HepG2 (cell line): ENCODE measurements around the gene ACAP3. TPM values are rescaled to one million over a fixed set of nuclear protein-coding genes. Genes with fewer than 3 reads are reported as not detected.

ENCODE experiments used
- BHLHE40 ChIP-seq: IDR thresholded peaks from 2 replicates; pipeline ENCODE4 v1.6.1; 2011; ENCODE audit warnings: low read length, improper control_type of control experiment
- CENPT ChIP-seq: sonication (generic); formaldehyde crosslinking; IDR thresholded peaks from 2 replicates; pipeline ENCODE4 v1.8.0; 2022; ENCODE audit warnings: low read depth, mild to moderate bottlenecking, moderate library complexity, missing genetic modification reagents
- CSRNP1 ChIP-seq: sonication (generic); formaldehyde crosslinking; IDR thresholded peaks from 2 replicates; pipeline ENCODE4 v1.8.1; 2023; ENCODE audit warnings: mild to moderate bottlenecking, missing genetic modification reagents
- ELF1 ChIP-seq: sonication (generic); formaldehyde crosslinking; IDR thresholded peaks from 2 replicates; pipeline ENCODE4 v1.4.0; 2020; ENCODE audit warnings: missing genetic modification reagents
- GABPA ChIP-seq, 2 experiments: IDR thresholded peaks; 2 replicates each; pipeline ENCODE4 v1.6.1; 2011 to 2016; ENCODE audit warnings: low read depth in 2 of 2, low read length in 1 of 2, missing biosample characterization in 1 of 2, missing genetic modification characterization in 1 of 2
- HNF1A ChIP-seq, 2 experiments: sonication (generic) in 1 of 2; formaldehyde crosslinking in 1 of 2; IDR thresholded peaks; 2 replicates each; pipeline versions ENCODE4 v1.4.0 to v1.6.1; 2016 to 2020; ENCODE audit warnings: borderline replicate concordance in 1 of 2, low read depth in 1 of 2, mild to moderate bottlenecking in 1 of 2, missing genetic modification reagents in 1 of 2
- HNF1B ChIP-seq: sonication (generic); formaldehyde crosslinking; IDR thresholded peaks from 2 replicates; pipeline ENCODE4 v1.5.1; 2020; ENCODE audit warnings: mild to moderate bottlenecking, moderate library complexity, missing genetic modification reagents
- NCOA2 ChIP-seq: sonication (generic); formaldehyde crosslinking; IDR thresholded peaks from 2 replicates; pipeline ENCODE4 v1.8.0; 2022; ENCODE audit warnings: inconsistent platforms
- RBM39 ChIP-seq: fragments of 200-400 bp; formaldehyde crosslinking; IDR thresholded peaks from one replicate; pipeline ENCODE4 v1.6.1; 2018; ENCODE audit warnings: antibody characterized with exemption, mild to moderate bottlenecking, low read depth, low read length; ENCODE audit not compliant: poor library complexity, severe bottlenecking
- YEATS2 ChIP-seq: sonication (generic); formaldehyde crosslinking; IDR thresholded peaks from 2 replicates; pipeline ENCODE4 v1.4.0; 2020; ENCODE audit warnings: missing genetic modification reagents, borderline replicate concordance
- ZBTB33 ChIP-seq: sonication (generic); formaldehyde crosslinking; IDR thresholded peaks from 2 replicates; pipeline ENCODE4 v1.4.0; 2020; ENCODE audit warnings: missing genetic modification reagents
- ZFP91 ChIP-seq: sonication (generic); formaldehyde crosslinking; IDR thresholded peaks from 2 replicates; pipeline ENCODE4 v1.9.0; 2022; ENCODE audit warnings: missing genetic modification reagents, mild to moderate bottlenecking, borderline replicate concordance
- ZNF264 ChIP-seq: sonication (generic); formaldehyde crosslinking; IDR thresholded peaks from 2 replicates; pipeline ENCODE4 v1.4.0; 2020; ENCODE audit warnings: missing genetic modification reagents
- ZNF282 ChIP-seq: fragments of 450-650 bp; IDR thresholded peaks from 2 replicates; pipeline ENCODE4 v1.6.1; 2018; ENCODE audit not compliant: partially characterized antibody
- polyA plus RNA-seq, 8 experiments: library from polyadenylated mRNA; depleted of rRNA in 3 of 8; stranded (reverse) in 7 of 8; unstranded in 1 of 8; fragments of >200 nt; fragmentation: Illumina TruSeq in 4 of 8; extraction: Trizol in 4 of 8; gene quantifications; 2 replicates each; pipeline versions ENCODE4 v1.2.1 to v1.2.3, GENCODE V29; 2011 to 2016; ENCODE audit warnings: low read depth in 4 of 8, missing spikeins in 1 of 8, mixed read lengths in 1 of 8; ENCODE audit not compliant: insufficient read depth in 1 of 8
- total RNA-seq, 5 experiments: library from RNA; depleted of rRNA; stranded (reverse); fragments of >200 nt; fragmentation: Illumina TruSeq; extraction: Trizol; gene quantifications; 2 replicates each; pipeline ENCODE4 v1.2.3, GENCODE V29; 2016; ENCODE audit warnings: low read depth in 1 of 5

Gene ACAP3
- total and polyA plus RNA-seq, 2 of the 13 experiments (the other 11 are each of a cell fraction or from before 2014, with no cell fraction given), result 29.4 to 50.8 TPM

GRCh38 chr1:1304331-1305299, 3.1 kb downstream of the ACAP3 start (continued):
- TF ChIP-seq HNF1B (CRISPR knock-in tag) (0 out of 2 replicates have a peak, but pooled peaks have one; percentile 13), YEATS2 (CRISPR knock-in tag) (0 out of 2 replicates have a peak, but pooled peaks have one; percentile 19), GABPA (IDR thresholded peaks at IDR 0.05; ENCODE audit: low read depth, low read length) (no peak), GABPA (CRISPR knock-in tag; IDR thresholded peaks at IDR 0.05; ENCODE audit: low read depth) (peak; percentile 54; the same call in 1 of the 2 replicates), CENPT (no peak), ZNF264 (CRISPR knock-in tag) (no peak), BHLHE40 (peak; percentile 89), HNF1A (IDR thresholded peaks at IDR 0.05; ENCODE audit: low read depth) (no peak), HNF1A (CRISPR knock-in tag; IDR thresholded peaks at IDR 0.05; ENCODE audit: borderline replicate concordance) (0 out of 2 replicates have a peak, but pooled peaks have one; percentile 31), ZFP91 (peak; percentile 73), ZBTB33 (CRISPR knock-in tag) (peak; percentile 45; the same call in 1 of the 2 replicates), CSRNP1 (CRISPR knock-in tag) (0 out of 2 replicates have a peak, but pooled peaks have one; percentile 49), ZNF282 (no peak), ELF1 (CRISPR knock-in tag) (peak; percentile 73), RBM39 (peak; percentile 61), NCOA2 (CRISPR knock-in tag) (0 out of 2 replicates have a peak, but pooled peaks have one; percentile 6)
